Fibroblast of lung (primary cell): ENCODE data around the gene NRTN. TPM values are rescaled to one million over a fixed set of nuclear protein-coding genes. Genes with fewer than 3 reads are reported as not detected.

Source experiments
- DNase-seq, 2 donors: peaks; one replicate each; pipeline versions ENCODE4 v3.0.0 to v3.0.0-alpha.2; 2010; ENCODE audit warnings: low read depth in 2 of 2
- H2AFZ ChIP-seq: 2 replicates; pipeline ENCODE4 v1.5.1; 2012; ENCODE audit warnings: low read length, control low read depth, inconsistent platforms
- H3K27ac ChIP-seq: 2 replicates; pipeline ENCODE4 v1.5.1; 2011; ENCODE audit warnings: low read length, control low read depth; ENCODE audit not compliant: insufficient read depth
- H3K27me3 ChIP-seq: 2 replicates; pipeline ENCODE4 v1.5.1; 2011; ENCODE audit warnings: mild to moderate bottlenecking, low read length; ENCODE audit not compliant: control insufficient read depth, insufficient read depth
- H3K36me3 ChIP-seq: 2 replicates; pipeline ENCODE4 v1.5.1; 2011; ENCODE audit warnings: low read length; ENCODE audit not compliant: control insufficient read depth, insufficient read depth
- H3K4me1 ChIP-seq: 2 replicates; pipeline ENCODE4 v1.5.1; 2011; ENCODE audit warnings: low read length; ENCODE audit not compliant: control insufficient read depth, insufficient read depth; ENCODE audit errors: extremely low read depth
- H3K4me2 ChIP-seq: 2 replicates; pipeline ENCODE4 v1.5.1; 2011; ENCODE audit warnings: low read length, control low read depth; ENCODE audit not compliant: insufficient read depth; ENCODE audit errors: extremely low read depth
- H3K4me3 ChIP-seq, 4 experiments: fragments of 200-600 bp in 1 of 4; sonication (generic) in 1 of 4; replicated peaks in 1 of 4; 2 replicates each; pipeline ENCODE4 v1.5.1; 2011 to 2016; ENCODE audit warnings: low read length in 4 of 4, low read depth in 3 of 4, mild to moderate bottlenecking in 3 of 4, control low read depth in 2 of 4, inconsistent platforms in 1 of 4, mixed read lengths in 1 of 4; ENCODE audit not compliant: insufficient read depth in 1 of 4; ENCODE audit errors: control extremely low read depth in 1 of 4
- H3K79me2 ChIP-seq: 2 replicates; pipeline ENCODE4 v1.5.1; 2012; ENCODE audit warnings: mild to moderate bottlenecking, low read length, inconsistent platforms; ENCODE audit not compliant: control insufficient read depth, insufficient read depth
- H3K9ac ChIP-seq: 2 replicates; pipeline ENCODE4 v1.5.1; 2011; ENCODE audit warnings: mild to moderate bottlenecking, low read length, control low read depth; ENCODE audit not compliant: insufficient read depth
- H3K9me3 ChIP-seq: 2 replicates; pipeline ENCODE4 v1.5.1; 2012; ENCODE audit warnings: low read depth, low read length; ENCODE audit not compliant: control insufficient read depth, insufficient read depth
- H4K20me1 ChIP-seq: 2 replicates; pipeline ENCODE4 v1.5.1; 2011; ENCODE audit warnings: low read length; ENCODE audit not compliant: control insufficient read depth, insufficient read depth; ENCODE audit errors: extremely low read depth
- EZH2 ChIP-seq: IDR thresholded peaks from 2 replicates; pipeline ENCODE4 v1.5.1; 2012; ENCODE audit warnings: low read length, control low read depth, mild to moderate bottlenecking; ENCODE audit errors: missing control alignments
- polyA plus RNA-seq, 2 donors: library from polyadenylated mRNA; depleted of rRNA in 1 of 2; stranded (reverse) in 1 of 2; unstranded in 1 of 2; fragments of >200 nt; gene quantifications; 2 replicates each; pipeline ENCODE4 v1.2.1, GENCODE V29; 2011 to 2012; ENCODE audit warnings: missing spikeins in 1 of 2
- total RNA-seq: library from RNA; depleted of rRNA; stranded (reverse); fragments of >200 nt; gene quantifications from 2 replicates; pipeline ENCODE4 v1.2.1, GENCODE V29; 2014
- TF ChIP-seq, protein P1 (sequence below), 2 donors: IDR thresholded peaks in 1 of 2; conservative IDR thresholded peaks in 1 of 2; 1 replicate in 1 of 2; 2 replicates in 1 of 2; pipeline ENCODE4 v1.5.1; 2011 to 2012; ENCODE audit warnings: low read length in 2 of 2, control low read depth in 1 of 2, inconsistent platforms in 1 of 2, low read depth in 1 of 2, mild to moderate bottlenecking in 1 of 2

The NRTN gene
- total and polyA plus RNA-seq, 2 donors (not counting 1 experiment from before 2014, with no cell fraction given): 0.11 to 0.50 TPM

DNA sequence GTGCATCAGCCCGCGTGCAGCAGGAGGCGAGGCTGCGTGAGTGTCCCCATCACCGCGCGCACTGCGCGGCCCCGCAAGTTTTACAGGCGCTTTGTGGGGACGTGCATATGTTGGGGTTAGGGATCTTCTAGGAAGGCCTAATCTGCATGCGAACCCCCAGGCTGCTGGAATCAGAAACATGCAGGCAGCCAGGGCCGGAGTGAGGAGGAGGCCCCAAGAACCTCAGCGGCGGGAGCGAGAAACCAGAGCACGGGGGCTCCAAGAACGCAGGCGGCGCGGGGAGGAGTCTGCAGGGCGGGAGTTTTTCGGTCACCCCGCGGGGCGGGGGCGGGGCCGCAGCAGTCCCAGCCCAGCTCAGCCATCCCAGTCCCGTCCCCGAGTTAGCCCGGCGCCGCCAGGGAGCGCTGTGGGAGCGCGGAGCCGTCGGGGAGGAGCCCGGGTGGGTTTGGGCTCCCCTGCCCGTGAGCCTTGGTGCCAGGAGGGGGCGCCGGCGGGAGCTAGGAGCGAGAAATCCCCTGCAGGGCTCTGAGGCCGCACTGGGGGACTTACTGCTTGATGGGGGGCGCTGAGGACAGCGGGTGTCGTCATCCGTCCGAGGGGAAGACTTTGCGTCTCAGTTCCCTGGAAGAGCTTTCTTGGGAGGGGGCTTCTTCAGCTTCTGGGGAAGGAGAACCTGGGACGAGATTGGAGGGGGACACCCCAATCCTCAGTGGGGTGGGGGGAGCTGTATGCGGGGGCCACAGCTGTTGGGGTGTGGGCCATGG, 933 bp upstream of the NRTN start:
- peak; percentile 69 for TF ChIP-seq EZH2
- TF ChIP-seq, protein P1, sequence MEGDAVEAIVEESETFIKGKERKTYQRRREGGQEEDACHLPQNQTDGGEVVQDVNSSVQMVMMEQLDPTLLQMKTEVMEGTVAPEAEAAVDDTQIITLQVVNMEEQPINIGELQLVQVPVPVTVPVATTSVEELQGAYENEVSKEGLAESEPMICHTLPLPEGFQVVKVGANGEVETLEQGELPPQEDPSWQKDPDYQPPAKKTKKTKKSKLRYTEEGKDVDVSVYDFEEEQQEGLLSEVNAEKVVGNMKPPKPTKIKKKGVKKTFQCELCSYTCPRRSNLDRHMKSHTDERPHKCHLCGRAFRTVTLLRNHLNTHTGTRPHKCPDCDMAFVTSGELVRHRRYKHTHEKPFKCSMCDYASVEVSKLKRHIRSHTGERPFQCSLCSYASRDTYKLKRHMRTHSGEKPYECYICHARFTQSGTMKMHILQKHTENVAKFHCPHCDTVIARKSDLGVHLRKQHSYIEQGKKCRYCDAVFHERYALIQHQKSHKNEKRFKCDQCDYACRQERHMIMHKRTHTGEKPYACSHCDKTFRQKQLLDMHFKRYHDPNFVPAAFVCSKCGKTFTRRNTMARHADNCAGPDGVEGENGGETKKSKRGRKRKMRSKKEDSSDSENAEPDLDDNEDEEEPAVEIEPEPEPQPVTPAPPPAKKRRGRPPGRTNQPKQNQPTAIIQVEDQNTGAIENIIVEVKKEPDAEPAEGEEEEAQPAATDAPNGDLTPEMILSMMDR (conservative IDR thresholded peaks at IDR 0.05 in 1 of 2, IDR thresholded peaks at IDR 0.05 in 1 of 2; ENCODE audit: low read depth in 1 of 2, low read length in 2 of 2): peak; percentile 84 to 92
- peak; percentile 70 to 78 for DNase-seq
- Histone ChIP-seq H3K27me3 (peaks cover 14% of the 10 kb centered on the region), H2AFZ (peak overlapping the region; percentile 55), H3K4me1 (peaks cover 4% of the 10 kb centered on the region), H3K9ac (no peak overlapping the region), H3K79me2 (no peaks in the 10 kb centered on the region), H3K9me3 (no peaks in the 10 kb centered on the region), H3K36me3 (no peaks in the 10 kb centered on the region), H3K4me3 (peak overlapping the region in 2 of 4 experiments; percentile 15 to 49), H3K4me2 (peak overlapping the region; percentile 83), H3K27ac (no peak overlapping the region), H4K20me1 (no peaks in the 10 kb centered on the region)

DNA sequence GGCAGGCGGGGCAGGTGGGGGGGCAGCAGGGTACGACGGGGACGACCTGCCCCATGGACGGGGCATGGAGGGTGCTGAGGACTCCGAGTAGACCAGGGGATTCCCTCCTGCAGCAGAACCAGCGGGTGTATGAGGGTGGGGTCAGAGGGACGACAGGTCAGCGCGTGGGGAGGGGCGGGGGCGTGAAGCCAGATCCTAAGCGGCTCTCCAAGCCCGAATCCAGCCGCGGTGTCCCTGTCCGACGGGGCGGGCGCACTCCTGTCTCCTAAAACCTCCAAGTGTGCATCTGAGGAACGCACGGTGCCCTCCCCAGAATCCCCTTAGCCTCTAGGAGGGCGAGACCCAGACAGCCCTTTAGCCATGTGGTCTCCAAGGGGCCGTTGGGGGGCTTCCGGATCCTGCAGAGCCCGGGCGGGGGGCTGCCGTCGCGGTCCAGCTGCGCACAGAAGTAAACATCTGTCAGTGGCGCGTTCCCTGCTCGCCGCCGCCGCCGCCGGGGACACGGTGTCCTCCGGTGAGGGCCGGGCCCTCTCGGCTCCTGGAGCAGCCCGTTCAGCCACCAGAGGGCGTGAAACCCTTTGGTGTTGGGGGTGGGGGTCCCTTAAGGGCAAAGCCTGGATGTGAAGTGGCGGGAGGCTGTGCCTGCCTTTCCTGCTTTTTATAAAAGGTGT, 730 bp downstream of the NRTN start:
- Histone ChIP-seq H3K27me3 (peaks cover 12% of the 10 kb centered on the region), H3K36me3 (no peaks in the 10 kb centered on the region), H3K79me2 (no peaks in the 10 kb centered on the region), H3K4me2 (no peak overlapping the region), H3K9ac (no peak overlapping the region), H4K20me1 (no peaks in the 10 kb centered on the region), H2AFZ (no peak overlapping the region), H3K27ac (no peak overlapping the region), H3K4me3 (no peak overlapping the region), H3K4me1 (peaks cover 4% of the 10 kb centered on the region), H3K9me3 (no peaks in the 10 kb centered on the region)
- TF ChIP-seq, protein P1 (conservative IDR thresholded peaks at IDR 0.05 in 1 of 2, IDR thresholded peaks at IDR 0.05 in 1 of 2; ENCODE audit: low read depth in 1 of 2, low read length in 2 of 2): peak; percentile 59 to 61
- TF ChIP-seq EZH2: peak; percentile 78
- DNase-seq: peak; percentile 23 to 25

- Histone ChIP-seq H3K36me3 (no peaks in the 10 kb centered on the region), H2AFZ (no peak overlapping the region), H3K4me3 (no peak overlapping the region), H3K9me3 (no peaks in the 10 kb centered on the region), H3K27ac (no peak overlapping the region), H4K20me1 (no peaks in the 10 kb centered on the region), H3K9ac (no peak overlapping the region), H3K79me2 (no peaks in the 10 kb centered on the region), H3K4me1 (peaks cover 4% of the 10 kb centered on the region), H3K27me3 (peaks cover 12% of the 10 kb centered on the region), H3K4me2 (no peak overlapping the region)
- TF ChIP-seq, protein P1 (conservative IDR thresholded peaks at IDR 0.05 in 1 of 2, IDR thresholded peaks at IDR 0.05 in 1 of 2; ENCODE audit: low read depth in 1 of 2, low read length in 2 of 2): no peak
- no peak for DNase-seq
Measured at GRCh38 chr19:5806133-5806489, 1.2 kb downstream of the NRTN start.
